Measurements from ENCODE around the gene SLC6A6. TPM values are rescaled to one million over a fixed set of nuclear protein-coding genes. Genes with fewer than 3 reads are reported as not detected.

The SLC6A6 gene
- polyA plus RNA-seq, 1 donor (not counting 4 experiments of a cell fraction or from before 2014, with no cell fraction given) = 8.3 TPM

GRCh38 chr3:14480207-14481017 is 78.0 kb downstream of the SLC6A6 start:
- Histone ChIP-seq H4K20me1 (ENCODE audit: control insufficient read depth, extremely low read depth, insufficient read depth, low read length) (no peaks in the 10 kb centered on the region), H3K9ac (ENCODE audit: control insufficient read depth, extremely low read depth, insufficient read depth, low read length) (no peak overlapping the region), H3K79me2 (ENCODE audit: control insufficient read depth, insufficient read depth, low read length) (no peaks in the 10 kb centered on the region), H2AFZ (ENCODE audit: control insufficient read depth, low read length) (no peak overlapping the region), H3K4me1 (ENCODE audit: control insufficient read depth, extremely low read depth, insufficient read depth, low read length) (peaks cover 18% of the 10 kb centered on the region), H3K9me1 (ENCODE audit: control insufficient read depth, extremely low read depth, insufficient read depth, low read length) (peaks cover 2% of the 10 kb centered on the region), H3K27me3 (ENCODE audit: control insufficient read depth, extremely low read depth, insufficient read depth, low read length) (no peaks in the 10 kb centered on the region), H3K4me3 (ENCODE audit: control insufficient read depth in 2 of 3, extremely low read depth in 1 of 3, insufficient read depth in 2 of 3, low read depth in 1 of 3, low read length in 3 of 3) (no peak overlapping the region), H3K36me3 (ENCODE audit: control insufficient read depth in 2 of 2, extremely low read depth in 1 of 2, insufficient read depth in 2 of 2, low read length in 2 of 2) (peaks cover 0 to 9% of the 10 kb centered on the region in 2 experiments), H3K9me3 (ENCODE audit: control insufficient read depth, low read depth, low read length) (no peaks in the 10 kb centered on the region), H3K27ac (ENCODE audit: control insufficient read depth, insufficient read depth, low read length) (peak overlapping the region; percentile 19), H3K4me2 (ENCODE audit: control insufficient read depth, extremely low read depth, insufficient read depth, low read depth, low read length) (peak overlapping the region; percentile 33)
- TF ChIP-seq, protein P1, sequence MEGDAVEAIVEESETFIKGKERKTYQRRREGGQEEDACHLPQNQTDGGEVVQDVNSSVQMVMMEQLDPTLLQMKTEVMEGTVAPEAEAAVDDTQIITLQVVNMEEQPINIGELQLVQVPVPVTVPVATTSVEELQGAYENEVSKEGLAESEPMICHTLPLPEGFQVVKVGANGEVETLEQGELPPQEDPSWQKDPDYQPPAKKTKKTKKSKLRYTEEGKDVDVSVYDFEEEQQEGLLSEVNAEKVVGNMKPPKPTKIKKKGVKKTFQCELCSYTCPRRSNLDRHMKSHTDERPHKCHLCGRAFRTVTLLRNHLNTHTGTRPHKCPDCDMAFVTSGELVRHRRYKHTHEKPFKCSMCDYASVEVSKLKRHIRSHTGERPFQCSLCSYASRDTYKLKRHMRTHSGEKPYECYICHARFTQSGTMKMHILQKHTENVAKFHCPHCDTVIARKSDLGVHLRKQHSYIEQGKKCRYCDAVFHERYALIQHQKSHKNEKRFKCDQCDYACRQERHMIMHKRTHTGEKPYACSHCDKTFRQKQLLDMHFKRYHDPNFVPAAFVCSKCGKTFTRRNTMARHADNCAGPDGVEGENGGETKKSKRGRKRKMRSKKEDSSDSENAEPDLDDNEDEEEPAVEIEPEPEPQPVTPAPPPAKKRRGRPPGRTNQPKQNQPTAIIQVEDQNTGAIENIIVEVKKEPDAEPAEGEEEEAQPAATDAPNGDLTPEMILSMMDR (optimal IDR thresholded peaks at IDR 0.05 in 1 of 3, IDR thresholded peaks at IDR 0.05 in 1 of 3, conservative IDR thresholded peaks at IDR 0.05 in 1 of 3; ENCODE audit: extremely low read depth in 1 of 3, insufficient read depth in 2 of 3, low read length in 3 of 3) = no peak
- TF ChIP-seq EZH2 (IDR thresholded peaks at IDR 0.05; ENCODE audit: low read length) = no peak
- dilution Hi-C loops (cut with MboI; ENCODE audit: extremely low pct_ligation_motif_present, low sequenced_read_pairs) = no loop called here
- DNase-seq (ENCODE audit: low read depth, low spot score) = peak; percentile 97
- FAIRE-seq = peak; percentile 94

GRCh38 chr3:14481018-14481645 is 78.7 kb downstream of the SLC6A6 start:
- dilution Hi-C loops (cut with MboI; ENCODE audit: extremely low pct_ligation_motif_present, low sequenced_read_pairs) = no loop called here
- Histone ChIP-seq H3K4me1 (ENCODE audit: control insufficient read depth, extremely low read depth, insufficient read depth, low read length) (peaks cover 18% of the 10 kb centered on the region), H3K36me3 (ENCODE audit: control insufficient read depth in 2 of 2, extremely low read depth in 1 of 2, insufficient read depth in 2 of 2, low read length in 2 of 2) (peaks cover 0 to 9% of the 10 kb centered on the region in 2 experiments), H3K4me3 (ENCODE audit: control insufficient read depth in 2 of 3, extremely low read depth in 1 of 3, insufficient read depth in 2 of 3, low read depth in 1 of 3, low read length in 3 of 3) (no peak overlapping the region), H3K79me2 (ENCODE audit: control insufficient read depth, insufficient read depth, low read length) (no peaks in the 10 kb centered on the region), H3K27ac (ENCODE audit: control insufficient read depth, insufficient read depth, low read length) (peak overlapping the region; percentile 19), H3K9me3 (ENCODE audit: control insufficient read depth, low read depth, low read length) (no peaks in the 10 kb centered on the region), H3K9me1 (ENCODE audit: control insufficient read depth, extremely low read depth, insufficient read depth, low read length) (peaks cover 2% of the 10 kb centered on the region), H2AFZ (ENCODE audit: control insufficient read depth, low read length) (no peak overlapping the region), H3K9ac (ENCODE audit: control insufficient read depth, extremely low read depth, insufficient read depth, low read length) (no peak overlapping the region), H3K4me2 (ENCODE audit: control insufficient read depth, extremely low read depth, insufficient read depth, low read depth, low read length) (peak overlapping the region; percentile 33), H3K27me3 (ENCODE audit: control insufficient read depth, extremely low read depth, insufficient read depth, low read length) (no peaks in the 10 kb centered on the region), H4K20me1 (ENCODE audit: control insufficient read depth, extremely low read depth, insufficient read depth, low read length) (no peaks in the 10 kb centered on the region)
- FAIRE-seq (no peak), DNase-seq (ENCODE audit: low read depth, low spot score) (peak; percentile 40)
- TF ChIP-seq, protein P1 (optimal IDR thresholded peaks at IDR 0.05 in 1 of 3, IDR thresholded peaks at IDR 0.05 in 1 of 3, conservative IDR thresholded peaks at IDR 0.05 in 1 of 3; ENCODE audit: extremely low read depth in 1 of 3, insufficient read depth in 2 of 3, low read length in 3 of 3) = no peak
